ENCODE data around the gene PDLIM7.
"Not testable (repeated sequence)": the region's sequence is repeated elsewhere in the genome, so short reads cannot be mapped to it uniquely, and the experiment has no call there.

Gene PDLIM7

GRCh38 chr5:177494346-177495195 lies 2.8 kb downstream of the PDLIM7 start:
- no peak for TF ChIP-seq ZNF274 (IDR thresholded peaks at IDR 0.05; ENCODE audit: low read depth, low read length)
- no peak overlapping the region for H3K4me3 ChIP-seq (ENCODE audit: low read length)

- no peak overlapping the region for H3K4me3 ChIP-seq (ENCODE audit: low read length)
- TF ChIP-seq ZNF274 (IDR thresholded peaks at IDR 0.05; ENCODE audit: low read depth, low read length): no peak
Observed at GRCh38 chr5:177493795-177494345, 3.5 kb downstream of the PDLIM7 start.

- no peak overlapping the region for H3K4me3 ChIP-seq (ENCODE audit: low read length)
- TF ChIP-seq ZNF274 (IDR thresholded peaks at IDR 0.05; ENCODE audit: low read depth, low read length): no peak
Observed at GRCh38 chr5:177492841-177493240, 4.6 kb downstream of the PDLIM7 start.

GRCh38 chr5:177491983-177492746 lies 5.2 kb downstream of the PDLIM7 start:
- TF ChIP-seq ZNF274 (IDR thresholded peaks at IDR 0.05; ENCODE audit: low read depth, low read length): no peak
- no peak overlapping the region for H3K4me3 ChIP-seq (ENCODE audit: low read length)

GRCh38 chr5:177491429-177491945 lies 5.9 kb downstream of the PDLIM7 start:
- H3K4me3 ChIP-seq (ENCODE audit: low read length): no peak overlapping the region
- TF ChIP-seq ZNF274 (IDR thresholded peaks at IDR 0.05; ENCODE audit: low read depth, low read length): no peak

GRCh38 chr5:177490992-177491391 lies 6.4 kb downstream of the PDLIM7 start:
- H3K4me3 ChIP-seq (ENCODE audit: low read length): no peak overlapping the region
- no peak for TF ChIP-seq ZNF274 (IDR thresholded peaks at IDR 0.05; ENCODE audit: low read depth, low read length)

GRCh38 chr5:177490311-177490991 lies 7.0 kb downstream of the PDLIM7 start:
- no peak for TF ChIP-seq ZNF274 (IDR thresholded peaks at IDR 0.05; ENCODE audit: low read depth, low read length)

GRCh38 chr5:177489119-177489716 lies 8.2 kb downstream of the PDLIM7 start:
- H3K4me3 ChIP-seq (ENCODE audit: low read length): no peak overlapping the region
- TF ChIP-seq ZNF274 (IDR thresholded peaks at IDR 0.05; ENCODE audit: low read depth, low read length): no peak

More at GRCh38 chr5:177490311-177490991, 7.0 kb downstream of the PDLIM7 start:
- no peak overlapping the region for H3K4me3 ChIP-seq (ENCODE audit: low read length)

- no peak overlapping the region for H3K4me3 ChIP-seq (ENCODE audit: low read length)
- no peak for TF ChIP-seq ZNF274 (IDR thresholded peaks at IDR 0.05; ENCODE audit: low read depth, low read length)
Observed at GRCh38 chr5:177487975-177488374, 9.4 kb downstream of the PDLIM7 start.

GRCh38 chr5:177487144-177487543 lies 10.3 kb downstream of the PDLIM7 start:
- TF ChIP-seq ZNF274 (IDR thresholded peaks at IDR 0.05; ENCODE audit: low read depth, low read length): no peak
- H3K4me3 ChIP-seq (ENCODE audit: low read length): no peak overlapping the region

GRCh38 chr5:177486256-177486655 lies 11.1 kb downstream of the PDLIM7 start:
- TF ChIP-seq ZNF274 (IDR thresholded peaks at IDR 0.05; ENCODE audit: low read depth, low read length): no peak
- no peak overlapping the region for H3K4me3 ChIP-seq (ENCODE audit: low read length)

- not testable (repeated sequence) for H3K4me3 ChIP-seq (ENCODE audit: low read length)
Observed at GRCh38 chr5:177485753-177486152, 11.7 kb downstream of the PDLIM7 start.

GRCh38 chr5:177484902-177485549 lies 12.4 kb downstream of the PDLIM7 start:
- TF ChIP-seq ZNF274 (IDR thresholded peaks at IDR 0.05; ENCODE audit: low read depth, low read length): no peak
- H3K4me3 ChIP-seq (ENCODE audit: low read length): no peak overlapping the region
